GM21737 (cell line): Measurements from ENCODE around the gene MFAP4.

ENCODE experiments used
- ATAC-seq: cut with Tn5 transposase; IDR thresholded peaks from one replicate; pipeline ENCODE4 v1.9.1; 2021; ENCODE audit warnings: mild to moderate bottlenecking, moderate library complexity; ENCODE audit not compliant: unreplicated experiment

MFAP4 gene

GRCh38 chr17:19410875-19411620 lies 24.1 kb upstream of the MFAP4 start, which contains the start of gene RNF112:
TSS of gene RNF112 (plus strand) at chr17:19411232. CDS start at chr17:19411409, 177 bp downstream.
- no peak for ATAC-seq

- ATAC-seq = no peak
Measured at GRCh38 chr17:19410091-19410490, 23.1 kb upstream of the MFAP4 start.

- no peak for ATAC-seq
Measured at GRCh38 chr17:19409509-19409908, 22.5 kb upstream of the MFAP4 start.

GRCh38 chr17:19409066-19409465 lies 22.1 kb upstream of the MFAP4 start:
- no peak for ATAC-seq

- no peak for ATAC-seq
Measured at GRCh38 chr17:19408346-19408710, 21.3 kb upstream of the MFAP4 start.

GRCh38 chr17:19407601-19408345 lies 20.8 kb upstream of the MFAP4 start:
- no peak for ATAC-seq

GRCh38 chr17:19405114-19405513 lies 18.1 kb upstream of the MFAP4 start:
- no peak for ATAC-seq

GRCh38 chr17:19404264-19404663 lies 17.3 kb upstream of the MFAP4 start:
- ATAC-seq = no peak

GRCh38 chr17:19403021-19403420 lies 16.0 kb upstream of the MFAP4 start:
- no peak for ATAC-seq

- no peak for ATAC-seq
Measured at GRCh38 chr17:19402171-19402570, 15.2 kb upstream of the MFAP4 start.

GRCh38 chr17:19401321-19402010 lies 14.5 kb upstream of the MFAP4 start:
- ATAC-seq = no peak

GRCh38 chr17:19399750-19400450 lies 12.9 kb upstream of the MFAP4 start:
- no peak for ATAC-seq

GRCh38 chr17:19398301-19399181 lies 11.6 kb upstream of the MFAP4 start:
- ATAC-seq = no peak

- ATAC-seq = no peak
Measured at GRCh38 chr17:19397556-19398041, 10.6 kb upstream of the MFAP4 start.

- no peak for ATAC-seq
Measured at GRCh38 chr17:19392303-19392702, 5.3 kb upstream of the MFAP4 start.

- no peak for ATAC-seq
Measured at GRCh38 chr17:19391432-19391831, 4.4 kb upstream of the MFAP4 start.

GRCh38 chr17:19390951-19391350 lies 4.0 kb upstream of the MFAP4 start:
- ATAC-seq = no peak

GRCh38 chr17:19388791-19389785 lies 2.1 kb upstream of the MFAP4 start:
- no peak for ATAC-seq
